ENCODE results near the gene UBE2H. TPM values are rescaled to one million over a fixed set of nuclear protein-coding genes. Genes with fewer than 3 reads are reported as not detected.
"Not testable (repeated sequence)": the region's sequence is repeated elsewhere in the genome, so short reads cannot be mapped to it uniquely, and the experiment has no call there.

Gene UBE2H
- polyA plus RNA-seq, 3 donors, result 33.7 to 58.8 (median 41.1) TPM

DNA sequence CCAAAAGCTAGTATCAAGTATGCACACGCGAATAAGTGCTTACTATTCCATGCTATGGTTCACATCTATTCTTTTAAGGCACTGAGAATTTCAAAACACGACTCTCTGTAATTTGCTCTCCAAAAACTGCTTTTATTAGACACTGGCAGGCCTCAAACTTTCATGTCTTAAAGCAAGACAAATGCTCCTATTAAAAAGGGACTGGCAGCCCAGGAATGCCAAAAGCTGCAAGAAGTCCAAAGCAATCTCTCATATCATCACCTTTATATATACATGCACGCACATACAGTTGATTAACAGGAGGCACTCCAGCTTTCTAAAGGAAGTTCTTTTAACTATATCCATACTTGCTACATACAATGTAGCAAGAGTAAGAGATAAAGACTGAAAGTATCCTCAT, 34.8 kb downstream of the UBE2H start:
- WGBS, 3 donors, result 48 to 76% (median 72%) methylated on average over 4 of the region's 4 CpGs
- no peak overlapping the region for H3K27ac ChIP-seq (ENCODE audit: low read depth, low read length)

DNA sequence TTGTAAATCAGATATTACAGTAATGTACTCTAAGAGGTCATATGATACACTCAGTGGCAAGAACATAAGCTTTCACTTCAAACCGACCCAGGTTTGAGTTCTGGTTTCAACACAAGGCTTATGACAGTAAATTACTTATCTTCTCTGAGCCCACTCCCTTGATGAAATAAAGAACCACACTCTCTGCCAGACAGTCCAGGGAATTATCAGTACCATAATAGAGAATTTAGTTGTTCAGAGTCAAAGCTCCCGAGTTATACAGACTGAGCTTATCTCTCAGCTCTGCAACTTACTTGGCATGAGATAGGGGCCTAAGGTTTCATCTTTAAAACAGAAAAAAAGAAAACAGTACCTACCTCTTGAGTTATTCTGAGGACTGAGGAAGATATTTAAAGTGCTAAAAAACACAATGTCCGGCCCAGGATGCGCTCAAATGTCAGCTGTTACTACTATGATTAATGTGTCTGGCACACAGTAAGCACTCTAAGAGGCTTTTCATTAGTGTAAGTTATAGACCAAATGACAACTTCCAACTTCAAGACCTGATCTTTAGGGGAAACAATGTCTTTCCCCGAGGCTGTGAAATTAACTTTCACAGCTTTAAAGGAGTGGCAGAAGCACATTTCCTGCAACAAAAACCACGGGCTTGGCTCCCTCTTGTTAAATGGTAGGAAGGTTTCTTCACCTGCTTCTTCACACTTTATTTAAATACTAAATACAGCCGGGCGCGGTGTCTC, 38.1 kb downstream of the UBE2H start:
- H3K27ac ChIP-seq (ENCODE audit: low read depth, low read length), result no peak overlapping the region

DNA sequence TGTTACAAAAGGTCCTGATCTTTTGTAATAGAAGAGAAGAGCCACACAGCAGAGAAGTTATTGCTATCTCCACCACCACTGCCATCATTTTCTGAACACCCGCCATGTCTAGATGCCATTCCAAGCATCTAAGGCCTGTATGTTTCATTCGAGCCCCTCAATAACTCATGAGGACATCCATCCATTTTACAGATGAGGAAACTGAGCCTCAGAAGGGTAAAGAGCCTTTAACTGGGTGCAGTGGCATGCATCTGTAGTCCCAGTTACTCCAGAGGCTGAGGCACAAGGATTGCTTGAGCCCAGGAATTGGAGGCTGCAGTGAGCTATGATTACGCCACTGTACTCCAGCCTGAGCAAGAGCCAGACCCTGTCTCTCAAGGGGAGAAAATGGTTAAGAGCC, 39.3 kb downstream of the UBE2H start:
- no peak overlapping the region for H3K27ac ChIP-seq (ENCODE audit: low read depth, low read length)
- WGBS, 3 donors, result 94 to 96% (median 96%) methylated on average over 3 of the region's 3 CpGs

More for the DNA sequence above, 38.1 kb downstream of the UBE2H start:
- WGBS, 3 donors, result 53 to 59% (median 54%) methylated on average over 9 of the region's 9 CpGs

DNA sequence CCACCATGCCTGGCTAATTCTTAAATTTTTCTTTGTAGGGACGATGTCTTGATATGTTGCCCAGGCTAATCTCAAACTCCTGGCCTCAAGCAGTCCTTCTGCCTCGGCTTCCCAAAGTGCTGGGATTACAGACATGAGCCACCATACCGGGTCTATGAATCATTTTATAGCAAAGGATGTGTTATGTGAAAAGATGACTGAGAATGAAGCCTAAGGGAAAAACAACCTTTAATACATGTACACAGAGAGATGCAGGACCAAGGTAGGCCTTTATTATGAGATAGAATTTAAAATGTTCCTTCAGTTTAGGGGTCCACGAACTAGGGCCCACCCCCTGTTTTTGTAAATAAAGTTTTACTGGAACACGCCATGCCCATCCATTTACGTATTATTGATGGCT, 41.0 kb downstream of the UBE2H start:
- 90 to 97% (median 94%) methylated on average over 6 of the region's 6 CpGs for WGBS, 3 donors
- H3K27ac ChIP-seq (ENCODE audit: low read depth, low read length), result no peak overlapping the region

GRCh38 chr7:129909669-129910068, 43.1 kb downstream of the UBE2H start:
- H3K27ac ChIP-seq (ENCODE audit: low read depth, low read length), result no peak overlapping the region
- 75 to 96% (median 91%) methylated on average over 4 of the region's 4 CpGs for WGBS, 3 donors

DNA sequence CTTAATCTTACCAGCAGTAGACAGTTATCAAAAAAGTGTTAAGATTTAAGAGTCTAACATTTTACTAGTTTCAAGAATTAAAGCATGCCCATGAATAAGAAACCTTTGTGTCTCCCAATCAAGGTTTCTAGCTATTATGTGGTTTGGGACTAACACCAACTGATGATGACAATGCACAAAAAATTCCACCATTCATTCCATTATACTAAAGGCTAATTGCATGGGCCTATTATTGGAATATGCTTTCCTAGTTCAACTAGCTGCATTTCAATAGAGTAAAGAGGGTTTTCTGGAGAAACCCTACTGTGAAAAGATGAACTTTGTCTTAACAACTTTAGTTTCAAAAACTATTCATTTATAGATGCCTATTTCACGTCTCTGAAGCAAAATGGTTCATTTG, 44.6 kb downstream of the UBE2H start:
- WGBS, 3 donors, result 79 to 91% (median 79%) methylated on average over 1 of the region's 1 CpG
- H3K27ac ChIP-seq (ENCODE audit: low read depth, low read length), result no peak overlapping the region

DNA sequence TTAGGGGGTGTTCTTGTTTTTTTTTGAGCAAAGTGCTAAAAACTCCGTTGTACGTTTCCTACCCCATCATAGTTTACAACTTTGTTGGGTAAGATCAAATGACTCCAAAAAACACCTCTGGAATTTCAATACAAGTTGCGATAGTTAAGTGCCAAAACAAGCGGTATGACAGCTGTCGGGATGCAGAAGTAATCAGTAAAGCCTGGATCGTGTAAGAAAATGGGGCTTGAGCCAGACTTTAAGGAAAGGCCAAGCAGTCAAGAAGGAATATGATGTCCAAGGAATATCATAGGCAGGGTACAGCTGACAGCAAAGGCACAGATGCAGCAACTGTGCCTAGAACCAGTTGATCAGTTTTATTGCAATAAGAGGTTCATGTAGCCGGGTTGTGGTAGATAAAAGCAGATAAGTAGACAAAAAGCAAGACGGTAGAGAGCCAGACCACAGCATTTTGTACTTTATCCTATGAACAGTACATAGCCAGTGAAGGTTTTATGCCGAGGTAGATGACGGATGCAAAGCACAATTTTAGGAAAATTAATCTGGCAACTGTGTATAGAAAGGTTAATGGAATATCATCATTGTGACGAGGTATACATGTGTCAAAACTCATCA, 45.5 kb downstream of the UBE2H start:
- no peak overlapping the region for H3K27ac ChIP-seq (ENCODE audit: low read depth, low read length)

DNA sequence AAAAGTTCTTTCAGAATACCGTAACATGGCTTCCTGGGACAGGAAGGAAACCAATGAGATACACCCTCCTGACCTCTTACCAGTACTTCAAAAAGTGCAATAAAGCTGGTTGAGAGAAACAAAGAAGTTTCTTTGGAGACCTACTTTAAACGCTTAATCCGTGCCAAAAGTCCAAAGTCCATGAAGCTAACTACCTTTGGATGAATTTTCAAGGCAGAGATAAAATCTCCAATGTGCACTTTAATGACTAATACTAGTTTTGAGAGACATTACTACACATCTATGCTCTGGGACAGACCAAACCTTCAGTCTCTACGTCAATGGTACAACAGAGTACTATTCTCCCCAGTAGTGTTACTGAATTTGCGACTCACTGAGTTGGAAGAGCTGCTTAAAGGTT, 46.1 kb downstream of the UBE2H start:
- WGBS, 3 donors, result 23 to 71% (median 68%) methylated on average over 5 of the region's 5 CpGs
- no peak overlapping the region for H3K27ac ChIP-seq (ENCODE audit: low read depth, low read length)

More for the DNA sequence above, 45.5 kb downstream of the UBE2H start:
- 26 to 78% (median 69%) methylated on average over 11 of the region's 11 CpGs for WGBS, 3 donors

GRCh38 chr7:129903935-129904334, 48.8 kb downstream of the UBE2H start:
- H3K27ac ChIP-seq (ENCODE audit: low read depth, low read length), result no peak overlapping the region
- 69 to 79% (median 71%) methylated on average over 5 of the region's 5 CpGs for WGBS, 3 donors

GRCh38 chr7:129902788-129903422, 49.9 kb downstream of the UBE2H start:
- no peak overlapping the region for H3K27ac ChIP-seq (ENCODE audit: low read depth, low read length)
- WGBS, 3 donors, result 51 to 94% (median 94%) methylated on average over 8 of the region's 8 CpGs

DNA sequence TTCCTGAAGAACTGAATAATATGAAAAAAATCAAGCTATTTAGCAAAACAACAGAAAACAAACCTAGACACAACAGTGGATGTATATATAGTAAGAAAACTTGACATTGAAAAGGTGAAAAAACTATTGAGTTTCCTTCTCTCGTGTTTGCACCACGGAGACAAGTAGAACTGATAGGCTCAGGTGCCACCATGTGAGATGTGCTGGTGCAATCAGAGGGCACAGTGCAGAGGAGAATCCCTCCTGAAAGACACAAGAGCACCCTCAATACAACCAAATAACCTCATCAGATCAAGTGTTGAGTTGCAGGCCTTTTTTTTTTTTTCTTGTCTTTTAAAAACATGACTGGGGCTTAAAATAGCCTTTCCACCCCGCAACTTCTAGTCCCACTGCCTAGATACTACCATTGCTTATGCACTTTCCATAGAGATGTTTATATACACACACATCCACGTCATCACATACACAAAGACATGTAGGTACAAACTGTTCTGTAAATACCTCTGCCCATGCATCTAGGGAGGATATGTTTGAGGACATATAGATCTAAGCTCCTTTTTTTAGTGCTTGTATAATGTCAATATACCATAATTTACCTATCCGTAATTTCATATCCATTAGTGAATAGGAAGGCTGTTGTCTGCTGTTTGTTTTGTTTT, 54.1 kb downstream of the UBE2H start:
- WGBS, 3 donors, result 75 to 91% (median 90%) methylated on average over 5 of the region's 5 CpGs
- no peak overlapping the region for H3K27ac ChIP-seq (ENCODE audit: low read depth, low read length)

DNA sequence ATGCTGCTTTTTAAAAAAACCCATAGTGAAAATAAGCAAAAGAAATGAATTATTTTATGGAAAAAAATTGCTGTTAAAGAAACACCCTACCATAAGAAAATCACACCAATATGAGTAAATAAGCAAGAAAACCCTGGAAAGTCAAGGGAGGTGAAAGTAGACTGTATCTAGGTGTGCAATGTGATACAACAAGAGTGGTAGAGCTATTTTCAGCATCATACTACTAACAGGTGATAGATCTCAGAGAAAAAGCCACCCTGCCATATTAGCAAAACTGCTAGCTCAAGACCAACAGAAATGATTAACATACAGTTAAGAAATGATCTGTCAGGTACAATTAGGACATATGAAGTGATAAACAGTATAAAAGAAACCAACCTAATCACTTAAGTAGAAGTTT, 54.8 kb downstream of the UBE2H start:
- H3K27ac ChIP-seq (ENCODE audit: low read depth, low read length), result no peak overlapping the region

- WGBS, 3 donors, result 55 to 91% (median 90%) methylated on average over 6 of the region's 6 CpGs
- H3K27ac ChIP-seq (ENCODE audit: low read depth, low read length), result no peak overlapping the region
These were observed 56.0 kb downstream of the UBE2H start for GRCh38 chr7:129896568-129897382.

DNA sequence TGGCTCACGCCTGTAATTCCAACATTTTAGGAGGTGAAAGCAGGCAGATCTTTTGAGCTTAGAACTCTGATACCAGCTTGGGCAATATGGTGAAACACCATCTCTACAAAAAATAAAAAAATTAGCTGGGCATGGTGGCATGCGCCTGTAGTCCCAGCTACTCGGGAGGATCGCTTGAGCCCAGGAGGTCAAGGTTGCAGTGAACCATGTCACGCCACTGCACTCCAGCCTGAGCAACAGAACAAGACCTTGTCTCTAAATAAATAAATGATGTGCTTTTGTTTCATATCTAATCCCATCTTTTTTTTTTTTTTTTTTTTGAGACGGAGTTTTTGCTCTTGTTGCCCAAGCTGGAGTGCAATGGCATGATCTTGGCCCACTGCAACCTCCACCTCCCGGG, 58.6 kb downstream of the UBE2H start:
- 82 to 98% (median 97%) methylated on average over 6 to 7 of the region's 7 CpGs for WGBS, 3 donors
- not testable (repeated sequence) for H3K27ac ChIP-seq (ENCODE audit: low read depth, low read length)

DNA sequence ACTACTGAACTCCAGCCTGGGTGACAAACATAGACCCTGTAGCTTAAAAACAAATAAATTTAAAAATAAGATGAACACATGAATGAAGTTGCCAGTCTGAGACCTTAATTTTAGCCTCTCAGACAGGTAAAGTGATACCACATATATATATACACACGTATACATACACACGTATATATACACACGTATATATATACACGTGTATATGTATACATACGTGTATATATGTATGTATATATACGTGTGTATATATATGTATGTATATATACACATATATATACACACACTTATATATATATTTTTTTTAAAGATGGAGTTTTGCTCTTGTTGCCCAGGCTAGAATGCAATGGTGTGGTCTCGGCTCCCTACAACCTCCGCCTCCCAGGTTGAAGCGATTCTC, 62.7 kb downstream of the UBE2H start:
- 90 to 95% (median 94%) methylated on average over 9 of the region's 9 CpGs for WGBS, 3 donors
- no peak overlapping the region for H3K27ac ChIP-seq (ENCODE audit: low read depth, low read length)

- H3K27ac ChIP-seq (ENCODE audit: low read depth, low read length), result no peak overlapping the region
These were observed 63.5 kb downstream of the UBE2H start for GRCh38 chr7:129889133-129889844.

GRCh38 chr7:129887865-129888264, 64.9 kb downstream of the UBE2H start:
- 87 to 100% (median 91%) methylated on average over 1 of the region's 1 CpG for WGBS, 3 donors
- H3K27ac ChIP-seq (ENCODE audit: low read depth, low read length), result no peak overlapping the region

More at GRCh38 chr7:129889133-129889844, 63.5 kb downstream of the UBE2H start:
- 38 to 79% (median 69%) methylated on average over 5 of the region's 5 CpGs for WGBS, 3 donors

DNA sequence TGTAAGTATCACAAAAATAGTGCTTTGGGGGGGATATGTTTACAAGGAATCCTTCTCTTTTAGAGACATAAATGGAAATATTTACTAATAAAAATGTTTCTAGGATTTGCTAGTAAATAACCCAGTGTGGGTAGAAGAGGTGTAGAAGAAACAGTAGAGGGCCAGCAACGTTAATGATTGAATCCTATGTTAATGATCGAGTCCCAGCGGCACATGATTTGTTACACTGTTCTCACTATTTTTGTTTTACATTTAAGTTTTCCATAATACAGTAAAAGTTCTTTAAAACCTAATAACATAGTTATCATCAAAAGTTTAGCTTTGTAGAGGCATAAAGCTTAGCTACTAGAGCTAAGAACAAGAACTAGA, 66.0 kb downstream of the UBE2H start:
- H3K27ac ChIP-seq (ENCODE audit: low read depth, low read length), result no peak overlapping the region
- 23 to 92% (median 91%) methylated on average over 3 of the region's 3 CpGs for WGBS, 3 donors

All from adipose tissue (tissue), 3 donors.